Mesendoderm (in vitro differentiated cells): ENCODE results near the gene BNIP3. TPM values are rescaled to one million over a fixed set of nuclear protein-coding genes. Genes with fewer than 3 reads are reported as not detected.

Experiments
- DNase-seq: peaks from one replicate; pipeline ENCODE4 v3.0.0; 2013
- H2AK5ac ChIP-seq: 2 replicates; pipeline ENCODE4 v1.6.1; 2013; ENCODE audit warnings: low read length, inconsistent platforms
- H2BK120ac ChIP-seq: 2 replicates; pipeline ENCODE4 v1.6.1; 2013; ENCODE audit warnings: low read depth, mild to moderate bottlenecking, low read length, moderate library complexity, mixed read lengths
- H2BK15ac ChIP-seq: replicated peaks from 2 replicates; pipeline ENCODE4 v1.6.1; 2013; ENCODE audit warnings: low read depth, mild to moderate bottlenecking, moderate library complexity
- H2BK5ac ChIP-seq: 2 replicates; pipeline ENCODE4 v1.6.1; 2013; ENCODE audit warnings: low read length, inconsistent platforms
- H3K18ac ChIP-seq: 2 replicates; pipeline ENCODE4 v1.6.1; 2013; ENCODE audit warnings: mild to moderate bottlenecking, low read length, mixed read lengths
- H3K23ac ChIP-seq: one replicate; pipeline ENCODE4 v1.6.1; 2013; ENCODE audit warnings: low read length
- H3K27ac ChIP-seq: 2 replicates; pipeline ENCODE4 v1.5.1; 2013; ENCODE audit warnings: low read depth, mild to moderate bottlenecking, inconsistent platforms, low read length, moderate library complexity
- H3K27me3 ChIP-seq: 2 replicates; pipeline ENCODE4 v1.6.1; 2013; ENCODE audit warnings: low read length, control low read depth, mild to moderate bottlenecking, inconsistent platforms; ENCODE audit not compliant: insufficient read depth, poor library complexity
- H3K36me3 ChIP-seq: 2 replicates; pipeline ENCODE4 v1.6.1; 2013; ENCODE audit warnings: low read length, inconsistent platforms; ENCODE audit not compliant: control insufficient read depth, insufficient read depth
- H3K4ac ChIP-seq: one replicate; pipeline ENCODE4 v1.6.1; 2013; ENCODE audit warnings: low read depth, mild to moderate bottlenecking, low read length, moderate library complexity
- H3K4me1 ChIP-seq: 2 replicates; pipeline ENCODE4 v1.6.1; 2013; ENCODE audit warnings: low read depth, low read length, inconsistent platforms; ENCODE audit not compliant: control insufficient read depth
- H3K4me2 ChIP-seq: 2 replicates; pipeline ENCODE4 v1.6.1; 2013; ENCODE audit warnings: low read length
- H3K4me3 ChIP-seq: 2 replicates; pipeline ENCODE4 v1.5.1; 2013; ENCODE audit warnings: mild to moderate bottlenecking, low read length
- H3K56ac ChIP-seq: one replicate; pipeline ENCODE4 v1.6.1; 2013; ENCODE audit warnings: low read length
- H3K79me1 ChIP-seq: 2 replicates; pipeline ENCODE4 v1.6.1; 2013; ENCODE audit warnings: low read length, inconsistent platforms
- H3K79me2 ChIP-seq: 2 replicates; pipeline ENCODE4 v1.6.1; 2013; ENCODE audit warnings: mild to moderate bottlenecking, low read length; ENCODE audit not compliant: control insufficient read depth, insufficient read depth
- H3K9ac ChIP-seq: 2 replicates; pipeline ENCODE4 v1.6.1; 2013; ENCODE audit warnings: low read length, inconsistent platforms
- H4K5ac ChIP-seq: one replicate; pipeline ENCODE4 v1.6.1; 2013; ENCODE audit warnings: low read length
- H4K8ac ChIP-seq: one replicate; pipeline ENCODE4 v1.6.1; 2013; ENCODE audit warnings: low read depth, mild to moderate bottlenecking, control low read depth, low read length, moderate library complexity
- WGBS: extraction: QIAGEN DNeasy Blood & Tissue Kit; methylation state at CpG from one replicate; pipeline ENCODE4 v1.1.7; 2013; ENCODE audit warnings: low lambda C conversion rate, missing lambda C conversion rate; ENCODE audit not compliant: insufficient coverage; ENCODE audit errors: extremely low coverage; 5-methylcytosine and 5-hydroxymethylcytosine counted together
- polyA plus RNA-seq, 2 experiments: library from polyadenylated mRNA; stranded (reverse); fragments of 200-250 nt; gene quantifications; one replicate each; pipeline ENCODE4 v1.2.3, GENCODE V29; 2013

The BNIP3 gene
- polyA plus RNA-seq (2013, experiment 1 of 2): 10.7 TPM
- polyA plus RNA-seq (2013, experiment 2 of 2): 10.4 TPM

DNA sequence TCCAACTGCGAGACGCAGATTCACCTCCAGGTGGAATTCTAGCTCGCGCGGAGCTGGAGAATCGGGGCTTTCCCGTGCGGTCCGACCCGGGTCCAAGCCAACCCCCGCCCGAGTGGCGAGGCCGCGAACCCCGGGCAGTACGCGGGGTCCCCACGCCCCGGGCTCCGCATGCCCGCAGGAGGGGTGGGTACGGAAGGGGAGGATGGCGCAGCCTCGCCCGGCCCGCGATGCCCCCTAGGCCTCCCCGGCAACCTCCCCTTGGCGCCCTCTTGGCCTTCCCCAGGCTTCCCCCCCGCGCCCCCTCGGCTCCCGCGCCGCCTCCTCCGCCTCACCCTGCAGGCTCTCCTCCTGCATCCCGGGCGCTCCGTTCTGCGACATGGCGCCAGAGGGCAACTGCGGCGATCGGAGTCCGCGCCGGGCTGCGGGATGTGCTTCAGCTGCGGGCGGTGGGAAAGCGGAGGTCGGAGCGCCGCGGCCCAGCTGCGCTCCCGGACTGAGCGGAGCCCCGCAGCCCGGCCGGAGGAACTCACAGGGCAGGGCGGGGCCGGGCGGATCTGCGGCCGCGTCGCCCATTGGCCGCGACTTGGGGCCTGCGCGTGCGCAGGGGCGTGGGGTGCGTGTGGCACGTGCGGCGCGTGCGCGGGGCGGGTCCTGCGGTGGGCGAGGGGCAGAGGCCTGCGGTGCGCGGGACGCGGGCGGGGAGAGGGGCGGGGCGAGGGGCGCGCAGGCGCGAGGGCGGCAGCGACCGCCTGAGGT is at the start of gene BNIP3:
BNIP3 (minus strand) TSS at position 495 of the 756 bp plus-strand sequence; CDS start at position 378, 117 bp downstream.
- Histone ChIP-seq H2BK5ac (no peak within 1 kb of the TSS), H3K4ac (peak within 1 kb of the TSS; percentile 18), H3K27me3 (peaks cover 18% of the 10 kb centered on the region), H3K79me2 (no peaks in the 10 kb centered on the region), H2BK120ac (no peak within 1 kb of the TSS), H3K4me3 (peak within 1 kb of the TSS; percentile 75), H3K36me3 (no peaks in the 10 kb centered on the region), H3K4me2 (peak within 1 kb of the TSS; percentile 74), H3K79me1 (no peaks in the 10 kb centered on the region), H2BK15ac (no peak within 1 kb of the TSS), H3K18ac (peak within 1 kb of the TSS; percentile 51), H3K56ac (peak within 1 kb of the TSS; percentile 93), H4K5ac (no peak within 1 kb of the TSS), H4K8ac (peak within 1 kb of the TSS; percentile 98), H2AK5ac (no peak within 1 kb of the TSS), H3K23ac (peak within 1 kb of the TSS; percentile 75), H3K4me1 (peaks cover 9% of the 10 kb centered on the region), H3K27ac (no peak within 1 kb of the TSS), H3K9ac (peak within 1 kb of the TSS; percentile 87)
- WGBS: no CpG with 5 or more reads among the region's 100 CpGs
- peak; percentile 93 for DNase-seq

DNA sequence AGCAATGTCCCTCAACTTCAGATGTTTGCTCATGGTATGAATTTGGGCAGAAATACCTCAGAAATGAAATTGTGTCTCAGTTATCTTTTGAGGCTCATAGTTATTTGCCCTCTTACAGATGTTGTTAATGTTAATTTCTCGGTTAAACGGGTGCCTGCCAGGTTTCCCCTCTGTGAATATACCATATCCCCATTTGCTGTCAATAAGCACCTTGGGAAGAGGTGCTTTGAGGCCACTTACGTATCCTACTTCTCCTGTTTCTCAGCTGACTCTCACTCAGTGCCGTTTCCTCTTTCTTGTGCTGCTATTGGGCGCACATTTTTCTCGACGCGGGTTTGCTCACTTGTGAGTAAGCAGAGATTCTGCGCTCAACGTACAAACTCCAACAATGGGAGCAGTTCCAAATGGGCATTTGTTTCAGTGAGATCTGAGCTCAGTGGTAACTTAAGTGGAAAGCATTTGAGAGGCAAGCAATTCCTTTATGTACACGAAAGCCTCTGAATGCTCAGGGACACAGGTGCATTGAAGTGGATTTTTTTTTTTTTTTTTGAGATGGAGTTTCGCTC is 49.3 kb upstream of the BNIP3 start:
- Histone ChIP-seq H3K4me2 (no peak overlapping the region), H3K79me1 (no peaks in the 10 kb centered on the region), H3K23ac (no peak overlapping the region), H4K8ac (no peak overlapping the region), H2BK120ac (no peak overlapping the region), H2AK5ac (no peak overlapping the region), H3K18ac (no peak overlapping the region), H3K4ac (no peak overlapping the region), H3K56ac (no peak overlapping the region), H2BK15ac (no peak overlapping the region), H3K36me3 (no peaks in the 10 kb centered on the region), H4K5ac (no peak overlapping the region), H3K79me2 (no peaks in the 10 kb centered on the region), H3K4me3 (no peak overlapping the region), H3K27me3 (peaks cover 11% of the 10 kb centered on the region), H3K4me1 (no peaks in the 10 kb centered on the region), H3K27ac (no peak overlapping the region), H2BK5ac (no peak overlapping the region), H3K9ac (no peak overlapping the region)
- no CpG with 5 or more reads among the region's 12 CpGs for WGBS
- DNase-seq: no peak

DNA sequence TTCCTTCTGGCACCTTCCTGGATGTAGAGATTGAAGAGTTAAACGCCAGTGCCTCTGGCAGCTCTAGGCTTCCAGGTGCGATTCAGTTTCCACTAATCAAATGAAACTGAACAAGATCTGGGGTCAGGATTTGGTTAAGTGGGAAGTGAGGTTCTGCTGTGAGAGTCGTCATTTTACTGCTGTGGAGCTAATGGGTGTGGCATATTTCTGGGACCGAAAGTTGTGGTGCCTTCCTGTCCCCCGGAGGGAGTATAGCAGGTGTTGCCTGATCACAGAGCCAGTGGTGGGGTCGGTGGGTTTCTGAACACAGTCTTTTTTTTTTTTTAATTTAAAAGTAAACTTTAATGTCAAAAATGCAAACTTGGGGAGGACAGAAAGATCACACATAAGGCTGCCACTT is 47.0 kb upstream of the BNIP3 start:
- Histone ChIP-seq H3K27ac (no peak overlapping the region), H3K4ac (no peak overlapping the region), H3K23ac (no peak overlapping the region), H3K36me3 (no peaks in the 10 kb centered on the region), H3K56ac (no peak overlapping the region), H4K8ac (no peak overlapping the region), H3K4me3 (no peak overlapping the region), H3K18ac (no peak overlapping the region), H4K5ac (no peak overlapping the region), H2AK5ac (no peak overlapping the region), H2BK5ac (no peak overlapping the region), H3K4me2 (no peak overlapping the region), H3K4me1 (no peaks in the 10 kb centered on the region), H2BK120ac (no peak overlapping the region), H3K79me1 (no peaks in the 10 kb centered on the region), H3K9ac (no peak overlapping the region), H3K27me3 (no peaks in the 10 kb centered on the region), H3K79me2 (no peaks in the 10 kb centered on the region), H2BK15ac (no peak overlapping the region)
- no peak for DNase-seq
- WGBS: no CpG with 5 or more reads among the region's 6 CpGs

- no peak overlapping the region for H2AK5ac ChIP-seq
- H3K36me3 ChIP-seq: no peaks in the 10 kb centered on the region
- H2BK120ac ChIP-seq: no peak overlapping the region
- H4K8ac ChIP-seq: no peak overlapping the region
- H3K4me3 ChIP-seq: no peak overlapping the region
- no peak overlapping the region for H3K4me2 ChIP-seq
- H3K79me2 ChIP-seq: no peaks in the 10 kb centered on the region
- H3K56ac ChIP-seq: no peak overlapping the region
- WGBS: no CpG with 5 or more reads among the region's 3 CpGs
- no peak overlapping the region for H4K5ac ChIP-seq
- H3K23ac ChIP-seq: no peak overlapping the region
- no peaks in the 10 kb centered on the region for H3K27me3 ChIP-seq
- no peak overlapping the region for H3K9ac ChIP-seq
- no peaks in the 10 kb centered on the region for H3K79me1 ChIP-seq
- H2BK15ac ChIP-seq: no peak overlapping the region
- no peak overlapping the region for H2BK5ac ChIP-seq
- H3K18ac ChIP-seq: no peak overlapping the region
- peak; percentile 54 for DNase-seq
- no peak overlapping the region for H3K27ac ChIP-seq
- no peaks in the 10 kb centered on the region for H3K4me1 ChIP-seq
- no peak overlapping the region for H3K4ac ChIP-seq
Measured at GRCh38 chr10:132027423-132027983, 45.8 kb upstream of the BNIP3 start.

DNA sequence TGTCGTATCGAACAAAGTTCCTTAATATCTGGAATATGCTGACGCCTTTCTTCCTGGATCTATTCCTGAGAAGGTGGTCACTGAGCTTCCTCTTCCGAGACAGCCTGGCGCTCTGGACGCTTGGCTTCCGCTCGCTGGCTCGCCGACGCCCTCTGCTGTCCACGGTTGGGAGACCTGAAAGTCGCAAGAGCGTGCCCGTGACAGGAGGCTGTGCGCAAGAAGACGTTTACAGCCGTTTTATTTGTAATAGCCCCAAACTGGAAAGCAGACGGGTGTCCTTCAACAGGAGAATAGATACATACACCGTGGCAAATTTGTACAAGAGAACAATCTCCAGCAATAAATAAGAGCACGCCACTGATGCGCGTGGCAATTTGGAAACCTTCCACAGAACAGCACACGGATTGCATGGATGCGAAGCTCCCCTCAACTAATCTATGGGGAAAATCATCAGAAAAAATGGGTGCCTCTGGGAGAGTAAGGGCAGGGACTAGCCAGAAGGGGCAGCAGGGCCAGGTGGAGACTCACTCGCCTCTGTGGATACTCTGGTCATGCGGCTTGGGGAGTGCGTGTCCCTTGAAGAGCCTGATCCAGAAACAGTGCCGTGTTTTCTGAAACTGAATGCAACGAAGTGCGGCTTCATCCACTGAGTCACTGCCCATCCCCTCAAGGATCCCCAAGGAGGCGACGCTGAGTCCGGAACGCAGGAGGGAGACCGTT is 41.5 kb upstream of the BNIP3 start:
- Histone ChIP-seq H4K5ac (no peak overlapping the region), H3K27me3 (no peaks in the 10 kb centered on the region), H3K9ac (no peak overlapping the region), H3K27ac (no peak overlapping the region), H4K8ac (no peak overlapping the region), H2BK120ac (no peak overlapping the region), H3K4me2 (peak overlapping the region; percentile 4), H3K23ac (no peak overlapping the region), H3K18ac (no peak overlapping the region), H3K36me3 (no peaks in the 10 kb centered on the region), H3K56ac (peak overlapping the region; percentile 40), H2AK5ac (no peak overlapping the region), H3K4me1 (no peaks in the 10 kb centered on the region), H3K79me1 (no peaks in the 10 kb centered on the region), H3K4me3 (no peak overlapping the region), H3K79me2 (no peaks in the 10 kb centered on the region), H2BK15ac (no peak overlapping the region), H2BK5ac (no peak overlapping the region), H3K4ac (no peak overlapping the region)
- DNase-seq: peak; percentile 79
- WGBS: no CpG with 5 or more reads among the region's 36 CpGs
